Immature natural killer cell (primary cell): ENCODE data around the gene S100A4. TPM values are rescaled to one million over a fixed set of nuclear protein-coding genes. Genes with fewer than 3 reads are reported as not detected.

Experiments
- DNase-seq, 3 donors: peaks; one replicate each; pipeline ENCODE4 v3.0.0; 2022; ENCODE audit warnings: mixed read lengths in 1 of 3
- H3K27ac Mint-ChIP-seq, 6 donors: one replicate each; pipeline ENCODE4 v1.8.0; 2020; ENCODE audit warnings: mixed read lengths in 6 of 6, mild to moderate bottlenecking in 5 of 6, inconsistent platforms in 4 of 6, moderate library complexity in 3 of 6
- H3K27me3 Mint-ChIP-seq, 3 donors: one replicate each; pipeline ENCODE4 v1.8.0; 2020 to 2021; ENCODE audit warnings: low read depth in 3 of 3, mild to moderate bottlenecking in 3 of 3, mixed read lengths in 3 of 3, moderate library complexity in 3 of 3, inconsistent platforms in 1 of 3
- H3K36me3 Mint-ChIP-seq, 3 donors: one replicate each; pipeline ENCODE4 v1.8.0; 2020; ENCODE audit warnings: mixed read lengths in 3 of 3, inconsistent platforms in 2 of 3, mild to moderate bottlenecking in 2 of 3
- H3K4me1 Mint-ChIP-seq, 2 donors: one replicate each; pipeline ENCODE4 v1.8.0; 2020; ENCODE audit warnings: inconsistent platforms in 2 of 2, mild to moderate bottlenecking in 2 of 2, mixed read lengths in 2 of 2, moderate library complexity in 1 of 2
- H3K4me3 Mint-ChIP-seq, 5 donors: one replicate each; pipeline ENCODE4 v1.8.0; 2020; ENCODE audit warnings: mild to moderate bottlenecking in 5 of 5, mixed read lengths in 5 of 5, inconsistent platforms in 3 of 5, moderate library complexity in 3 of 5
- H3K9me3 Mint-ChIP-seq, 6 donors: one replicate each; pipeline ENCODE4 v1.8.0; 2020; ENCODE audit warnings: mild to moderate bottlenecking in 6 of 6, mixed read lengths in 6 of 6, inconsistent platforms in 4 of 6, moderate library complexity in 3 of 6
- polyA plus RNA-seq, 3 donors: library from polyadenylated mRNA; unstranded; fragments of 300-500 nt; fragmentation: Illumina TruSeq; gene quantifications; one replicate each; pipeline ENCODE4 v1.2.3, GENCODE V29; 2021

S100A4 gene
- polyA plus RNA-seq, 3 donors from 2014 or later = 1,846 to 2,303 (median 2,006) TPM

GRCh38 chr1:153510984-153511410 lies 34.6 kb downstream of the S100A4 start:
- Mint-ChIP-seq H3K9me3 (no peaks in the 10 kb centered on the region), H3K27me3 (peaks cover 0 to 4% (median 4%) of the 10 kb centered on the region in 3 donors), H3K4me3 (no peak overlapping the region), H3K27ac (no peak overlapping the region), H3K36me3 (no peaks in the 10 kb centered on the region), H3K4me1 (peaks cover 0 to 6% of the 10 kb centered on the region in 2 donors)
- peak; percentile 70 to 77 (median 76) for DNase-seq

GRCh38 chr1:153509729-153510354 lies 35.8 kb downstream of the S100A4 start:
- Mint-ChIP-seq H3K27ac (no peak overlapping the region), H3K4me1 (peaks cover 0 to 6% of the 10 kb centered on the region in 2 donors), H3K36me3 (no peaks in the 10 kb centered on the region), H3K9me3 (no peaks in the 10 kb centered on the region), H3K4me3 (no peak overlapping the region), H3K27me3 (peaks cover 0 to 4% (median 2%) of the 10 kb centered on the region in 3 donors)
- peak; percentile 33 to 56 (median 35) for DNase-seq

GRCh38 chr1:153509036-153509435 lies 36.6 kb downstream of the S100A4 start:
- Mint-ChIP-seq H3K27me3 (peaks cover 0 to 4% (median 2%) of the 10 kb centered on the region in 3 donors), H3K4me3 (no peak overlapping the region), H3K4me1 (peaks cover 0 to 6% of the 10 kb centered on the region in 2 donors), H3K36me3 (no peaks in the 10 kb centered on the region), H3K27ac (no peak overlapping the region), H3K9me3 (no peaks in the 10 kb centered on the region)
- DNase-seq = no peak

- DNase-seq = no peak
- no peak overlapping the region for H3K4me3 Mint-ChIP-seq
- H3K27me3 Mint-ChIP-seq = peaks cover 0 to 4% (median 2%) of the 10 kb centered on the region in 3 donors
- no peak overlapping the region for H3K27ac Mint-ChIP-seq
- H3K36me3 Mint-ChIP-seq = no peaks in the 10 kb centered on the region
- no peaks in the 10 kb centered on the region for H3K9me3 Mint-ChIP-seq
- peaks cover 0 to 6% of the 10 kb centered on the region in 2 donors for H3K4me1 Mint-ChIP-seq
These were observed 37.6 kb downstream of the S100A4 start for GRCh38 chr1:153507926-153508583.

GRCh38 chr1:153506831-153507413 lies 38.7 kb downstream of the S100A4 start:
- Mint-ChIP-seq H3K27me3 (peaks cover 2 to 4% (median 2%) of the 10 kb centered on the region in 3 donors), H3K36me3 (no peaks in the 10 kb centered on the region), H3K4me1 (peaks cover 0 to 6% of the 10 kb centered on the region in 2 donors), H3K27ac (no peak overlapping the region), H3K9me3 (no peaks in the 10 kb centered on the region), H3K4me3 (no peak overlapping the region)
- DNase-seq = no peak

GRCh38 chr1:153506386-153506785 lies 39.2 kb downstream of the S100A4 start:
- H3K36me3 Mint-ChIP-seq = no peaks in the 10 kb centered on the region
- no peak overlapping the region for H3K4me3 Mint-ChIP-seq
- peaks cover 2 to 3% (median 2%) of the 10 kb centered on the region in 3 donors for H3K27me3 Mint-ChIP-seq
- no peak overlapping the region for H3K27ac Mint-ChIP-seq
- H3K4me1 Mint-ChIP-seq = peaks cover 0 to 6% of the 10 kb centered on the region in 2 donors
- no peak for DNase-seq
- H3K9me3 Mint-ChIP-seq = no peaks in the 10 kb centered on the region

GRCh38 chr1:153505576-153505975 lies 40.0 kb downstream of the S100A4 start:
- no peak for DNase-seq
- no peaks in the 10 kb centered on the region for H3K9me3 Mint-ChIP-seq
- no peak overlapping the region for H3K4me3 Mint-ChIP-seq
- peaks cover 0 to 3% (median 2%) of the 10 kb centered on the region in 3 donors for H3K27me3 Mint-ChIP-seq
- no peaks in the 10 kb centered on the region for H3K36me3 Mint-ChIP-seq
- H3K4me1 Mint-ChIP-seq = no peaks in the 10 kb centered on the region
- H3K27ac Mint-ChIP-seq = no peak overlapping the region

- Mint-ChIP-seq H3K27me3 (peaks cover 1 to 3% (median 2%) of the 10 kb centered on the region in 3 donors), H3K9me3 (no peaks in the 10 kb centered on the region), H3K4me3 (no peak overlapping the region), H3K36me3 (no peaks in the 10 kb centered on the region), H3K4me1 (no peaks in the 10 kb centered on the region), H3K27ac (no peak overlapping the region)
- no peak for DNase-seq
These were observed 41.8 kb downstream of the S100A4 start for GRCh38 chr1:153503766-153504165.

GRCh38 chr1:153498746-153499145 lies 46.9 kb downstream of the S100A4 start:
- DNase-seq = no peak
- no peaks in the 10 kb centered on the region for H3K36me3 Mint-ChIP-seq
- no peaks in the 10 kb centered on the region for H3K9me3 Mint-ChIP-seq
- H3K4me1 Mint-ChIP-seq = no peaks in the 10 kb centered on the region
- peaks cover 1 to 15% (median 5%) of the 10 kb centered on the region in 3 donors for H3K27me3 Mint-ChIP-seq
- no peak overlapping the region for H3K4me3 Mint-ChIP-seq
- no peak overlapping the region for H3K27ac Mint-ChIP-seq

GRCh38 chr1:153495536-153495935 lies 50.1 kb downstream of the S100A4 start:
- Mint-ChIP-seq H3K27me3 (peaks cover 1 to 15% (median 9%) of the 10 kb centered on the region in 3 donors), H3K4me1 (no peaks in the 10 kb centered on the region)

GRCh38 chr1:153494976-153495535 lies 50.5 kb downstream of the S100A4 start:
- no peak overlapping the region for H3K4me3 Mint-ChIP-seq
- no peak overlapping the region for H3K27ac Mint-ChIP-seq
- no peaks in the 10 kb centered on the region for H3K4me1 Mint-ChIP-seq
- no peaks in the 10 kb centered on the region for H3K9me3 Mint-ChIP-seq
- peaks cover 1 to 15% (median 9%) of the 10 kb centered on the region in 3 donors for H3K27me3 Mint-ChIP-seq
- peaks cover 0 to 3% (median 0%) of the 10 kb centered on the region in 3 donors for H3K36me3 Mint-ChIP-seq
- peak; percentile 30 to 43 (median 41) for DNase-seq

More at GRCh38 chr1:153495536-153495935, 50.1 kb downstream of the S100A4 start:
- Mint-ChIP-seq H3K4me3 (no peak overlapping the region), H3K9me3 (no peaks in the 10 kb centered on the region), H3K36me3 (peaks cover 0 to 3% (median 0%) of the 10 kb centered on the region in 3 donors), H3K27ac (no peak overlapping the region)
- DNase-seq = no peak
